GM23338 (cell line): ENCODE data around the gene MZB1. TPM values are rescaled to one million over a fixed set of nuclear protein-coding genes. Genes with fewer than 3 reads are reported as not detected.

Source experiments
- ATAC-seq: fragments of 200-7000 bp; cut with Tn5 transposase; 3 replicates; pipeline ENCODE4 v1.9.1; 2020
- DNase-seq: peaks from one replicate; pipeline ENCODE4 v3.0.0-alpha.2; 2015; ENCODE audit warnings: low spot score
- H2AFZ ChIP-seq: fragments of 200-600 bp; sonication (generic); 2 replicates; pipeline ENCODE4 v1.8.0; 2016; ENCODE audit warnings: antibody characterized with exemption, mild to moderate bottlenecking, moderate library complexity
- H3F3A ChIP-seq: fragments of 200-600 bp; sonication (generic); replicated peaks from 2 replicates; pipeline ENCODE4 v1.8.0; 2017; ENCODE audit warnings: antibody characterized with exemption, mixed run types, low read depth
- H3K27ac ChIP-seq: fragments of 200-600 bp; sonication (generic); 2 replicates; pipeline ENCODE4 v1.6.1; 2016; ENCODE audit warnings: low read depth
- H3K27me3 ChIP-seq: fragments of 200-600 bp; sonication (generic); 2 replicates; pipeline ENCODE4 v1.8.0; 2016; ENCODE audit warnings: mild to moderate bottlenecking, mixed run types, moderate library complexity; ENCODE audit not compliant: insufficient read depth
- H3K36me3 ChIP-seq: fragments of 200-600 bp; sonication (generic); 2 replicates; pipeline ENCODE4 v1.8.0; 2016; ENCODE audit warnings: mild to moderate bottlenecking; ENCODE audit not compliant: insufficient read depth
- H3K4me1 ChIP-seq: fragments of 200-600 bp; sonication (generic); 2 replicates; pipeline ENCODE4 v1.8.0; 2016; ENCODE audit warnings: mild to moderate bottlenecking, moderate library complexity; ENCODE audit not compliant: insufficient read depth
- H3K4me2 ChIP-seq: fragments of 200-600 bp; sonication (generic); 2 replicates; pipeline ENCODE4 v1.7.1; 2017; ENCODE audit warnings: mixed run types
- H3K4me3 ChIP-seq: fragments of 200-600 bp; sonication (generic); 2 replicates; pipeline ENCODE4 v1.6.1; 2016; ENCODE audit warnings: mixed run types
- H3K79me2 ChIP-seq: fragments of 200-600 bp; sonication (generic); replicated peaks from 2 replicates; pipeline ENCODE4 v1.8.0; 2017; ENCODE audit warnings: mild to moderate bottlenecking; ENCODE audit not compliant: insufficient read depth
- H3K9me2 ChIP-seq: fragments of 200-600 bp; sonication (generic); 2 replicates; pipeline ENCODE4 v1.8.0; 2017; ENCODE audit not compliant: insufficient read depth
- H4K20me1 ChIP-seq: fragments of 200-600 bp; sonication (generic); replicated peaks from 2 replicates; pipeline ENCODE4 v1.8.0; 2017; ENCODE audit warnings: mild to moderate bottlenecking; ENCODE audit not compliant: insufficient read depth
- H3K27ac Mint-ChIP-seq: 2 replicates; pipeline ENCODE4 v1.8.0; 2020; ENCODE audit warnings: inconsistent platforms, mild to moderate bottlenecking, moderate library complexity, mixed read lengths
- H3K27me3 Mint-ChIP-seq: 3 replicates; pipeline ENCODE4 v1.8.0; 2022; ENCODE audit warnings: low read depth, mild to moderate bottlenecking, moderate library complexity, mixed read lengths, inconsistent platforms; ENCODE audit not compliant: insufficient read depth, poor library complexity
- H3K36me3 Mint-ChIP-seq: 3 replicates; pipeline ENCODE4 v1.8.0; 2021; ENCODE audit warnings: low read depth, mild to moderate bottlenecking, inconsistent platforms, moderate library complexity, mixed read lengths
- H3K4me1 Mint-ChIP-seq: 3 replicates; pipeline ENCODE4 v1.8.0; 2020; ENCODE audit warnings: mild to moderate bottlenecking, inconsistent platforms, mixed read lengths
- H3K4me3 Mint-ChIP-seq: 3 replicates; pipeline ENCODE4 v1.8.0; 2021; ENCODE audit warnings: moderate library complexity, mild to moderate bottlenecking, inconsistent platforms, mixed read lengths
- H3K9me3 Mint-ChIP-seq: 3 replicates; pipeline ENCODE4 v1.8.0; 2020; ENCODE audit warnings: moderate library complexity, mild to moderate bottlenecking, inconsistent platforms, mixed read lengths
- CREB1 ChIP-seq: fragments of 250-450 bp; sonication (Bioruptor Pico); IDR thresholded peaks from 2 replicates; pipeline ENCODE4 v1.5.0; 2020; ENCODE audit warnings: low read depth, mild to moderate bottlenecking, moderate library complexity
- POLR2AphosphoS5 ChIP-seq: IDR thresholded peaks from 2 replicates; pipeline ENCODE4 v1.6.1; 2016; ENCODE audit warnings: antibody characterized with exemption, low read depth
- REST ChIP-seq: IDR thresholded peaks from one replicate; pipeline ENCODE4 v1.6.1; 2018; ENCODE audit warnings: antibody characterized with exemption; ENCODE audit not compliant: unreplicated experiment
- STAT1 ChIP-seq: IDR thresholded peaks from one replicate; pipeline ENCODE4 v1.6.1; 2016; ENCODE audit warnings: antibody characterized with exemption; ENCODE audit not compliant: unreplicated experiment
- ZNF114 ChIP-seq: fragments of 250-450 bp; sonication (Bioruptor Pico); IDR thresholded peaks from 2 replicates; pipeline ENCODE4 v1.5.0; 2020; ENCODE audit warnings: mild to moderate bottlenecking, moderate library complexity
- ZNF331 ChIP-seq: fragments of 250-450 bp; sonication (Bioruptor Pico); IDR thresholded peaks from 2 replicates; pipeline ENCODE4 v1.5.0; 2020; ENCODE audit warnings: low read depth, mild to moderate bottlenecking, moderate library complexity
- polyA plus RNA-seq: library from polyadenylated mRNA; unstranded; fragments of >200 nt; fragmentation: Nextera tagmentation; extraction: Ambion mirVana; gene quantifications from 2 replicates; pipeline ENCODE4 v1.2.1, GENCODE V29; 2016
- total RNA-seq: library from RNA; depleted of rRNA; stranded (reverse); fragments of >200 nt; shearing (Covaris generic); gene quantifications from 2 replicates; pipeline ENCODE4 v1.2.3, GENCODE V29; 2014

MZB1 gene
- total and polyA plus RNA-seq, 2 experiments from 2014 or later, result 0.52 to 1.6 TPM

DNA sequence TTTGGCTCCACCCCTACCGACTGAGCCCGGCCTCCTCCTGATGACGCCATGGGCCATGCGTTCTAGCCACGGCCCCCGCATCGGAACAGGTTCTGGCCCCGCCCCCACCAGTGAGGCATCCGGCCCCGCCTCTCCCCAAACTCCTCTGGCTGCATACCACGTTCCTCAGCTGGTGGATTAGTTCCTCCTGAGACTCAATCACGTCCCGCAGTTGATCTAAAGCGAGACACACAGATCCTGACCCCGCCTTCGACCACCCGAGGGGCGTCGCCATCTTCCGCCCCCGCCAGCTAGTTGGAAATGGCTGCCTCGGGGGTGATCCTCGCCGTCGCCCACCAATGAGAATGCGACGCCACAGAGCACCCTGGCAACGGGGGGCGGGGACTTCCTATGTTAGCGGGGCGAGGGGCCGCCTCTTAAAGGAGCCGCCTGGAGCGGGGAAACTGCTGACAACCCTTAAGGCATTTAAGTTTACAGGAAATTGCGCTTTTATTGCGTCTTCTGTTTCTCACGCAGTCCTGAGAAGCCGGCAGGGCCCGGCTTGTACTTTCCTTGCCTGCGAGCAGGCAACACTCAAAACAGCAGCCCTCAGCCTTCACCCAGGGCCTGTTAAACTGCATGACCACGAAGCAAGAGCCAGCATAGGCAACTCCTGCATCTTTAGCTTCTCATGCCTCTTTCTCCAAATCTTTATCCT lies 14.2 kb upstream of the MZB1 start, which contains the start of gene SPATA24:
SPATA24 (minus strand) TSS at position 303 of the 697 bp plus-strand sequence; CDS start at position 274, 29 bp downstream.
- Histone ChIP-seq H3K27me3 (no peaks in the 10 kb centered on the region), H3K9me2 (no peaks in the 10 kb centered on the region), H3K36me3 (no peaks in the 10 kb centered on the region), H3K27ac (peak within 1 kb of the TSS; percentile 94), H3K4me3 (peak within 1 kb of the TSS; percentile 65), H3K4me2 (peak within 1 kb of the TSS; percentile 81), H3F3A (peaks cover 16% of the 10 kb centered on the region), H3K4me1 (peaks cover 16% of the 10 kb centered on the region), H2AFZ (peak within 1 kb of the TSS; percentile 92), H4K20me1 (0 out of 2 replicates have a peak, but pooled peaks cover 5% of the 10 kb centered on the region), H3K79me2 (0 out of 2 replicates have a peak, but pooled peaks cover 3% of the 10 kb centered on the region)
- ATAC-seq (peak; percentile 91), DNase-seq (peak; percentile 100)
- no peak for TF ChIP-seq ZNF331 (CRISPR knock-in tag)
- TF ChIP-seq POLR2AphosphoS5, result peak; percentile 74
- peak; percentile 87 for TF ChIP-seq CREB1
- Mint-ChIP-seq H3K9me3 (no peaks in the 10 kb centered on the region), H3K4me3 (peak within 1 kb of the TSS; percentile 95), H3K36me3 (peaks cover 10% of the 10 kb centered on the region), H3K27me3 (peaks cover 11% of the 10 kb centered on the region), H3K27ac (peak within 1 kb of the TSS; percentile 100), H3K4me1 (peaks cover 15% of the 10 kb centered on the region)

GRCh38 chr5:139403418-139403786 lies 13.7 kb upstream of the MZB1 start:
- H3K79me2 ChIP-seq, result 0 out of 2 replicates have a peak, but pooled peaks cover 3% of the 10 kb centered on the region
- H3K4me2 ChIP-seq, result peak overlapping the region; percentile 81
- Mint-ChIP-seq H3K36me3 (peaks cover 10% of the 10 kb centered on the region), H3K27ac (peak overlapping the region; percentile 100), H3K9me3 (no peaks in the 10 kb centered on the region), H3K4me3 (peak overlapping the region; percentile 95), H3K4me1 (peaks cover 15% of the 10 kb centered on the region), H3K27me3 (peaks cover 11% of the 10 kb centered on the region)
- H3K27me3 ChIP-seq, result no peaks in the 10 kb centered on the region
- H3F3A ChIP-seq, result peaks cover 16% of the 10 kb centered on the region
- peak overlapping the region; percentile 94 for H3K27ac ChIP-seq
- H3K4me1 ChIP-seq, result peaks cover 16% of the 10 kb centered on the region
- DNase-seq, result no peak
- H3K4me3 ChIP-seq, result peak overlapping the region; percentile 65
- no peaks in the 10 kb centered on the region for H3K36me3 ChIP-seq
- no peaks in the 10 kb centered on the region for H3K9me2 ChIP-seq
- peak; percentile 2; the same call in 1 of the 3 replicates for ATAC-seq
- H4K20me1 ChIP-seq, result 0 out of 2 replicates have a peak, but pooled peaks cover 5% of the 10 kb centered on the region
- peak overlapping the region; percentile 76; the same call in 1 of the 2 replicates for H2AFZ ChIP-seq
- TF ChIP-seq REST (no peak), STAT1 (no peak), POLR2AphosphoS5 (no peak), ZNF114 (CRISPR knock-in tag) (no peak), ZNF331 (CRISPR knock-in tag) (no peak)
